Measurements from ENCODE around the gene METTL13.

The METTL13 gene

GRCh38 chr1:171781176-171781875 lies at the start of gene METTL13:
METTL13 (plus strand) TSS chr1:171781660; CDS start chr1:171781968, 308 bp downstream.
- peak; percentile 98 for DNase-seq (ENCODE audit: low spot score)

- no peak for DNase-seq (ENCODE audit: low spot score)
These were observed 45.3 kb upstream of the METTL13 start for GRCh38 chr1:171736196-171736595.

GRCh38 chr1:171738911-171739310 lies 42.5 kb upstream of the METTL13 start:
- DNase-seq (ENCODE audit: low spot score): no peak

- no peak for DNase-seq (ENCODE audit: low spot score)
These were observed 41.8 kb upstream of the METTL13 start for GRCh38 chr1:171739656-171740055.

GRCh38 chr1:171740356-171740863 lies 41.0 kb upstream of the METTL13 start:
- DNase-seq (ENCODE audit: low spot score): no peak

GRCh38 chr1:171740987-171741871 lies 40.2 kb upstream of the METTL13 start:
- DNase-seq (ENCODE audit: low spot score): peak; percentile 18

GRCh38 chr1:171741872-171742576 lies 39.4 kb upstream of the METTL13 start, which contains the start of gene VAMP4:
VAMP4 (minus strand) TSS chr1:171742065; CDS start chr1:171738414, 3,651 bp downstream.
- peak; percentile 90 for DNase-seq (ENCODE audit: low spot score)

GRCh38 chr1:171742577-171742922 lies 38.9 kb upstream of the METTL13 start:
- peak; percentile 45 for DNase-seq (ENCODE audit: low spot score)

- DNase-seq (ENCODE audit: low spot score): no peak
These were observed 38.2 kb upstream of the METTL13 start for GRCh38 chr1:171743081-171743870.

GRCh38 chr1:171744986-171745385 lies 36.5 kb upstream of the METTL13 start:
- no peak for DNase-seq (ENCODE audit: low spot score)

- no peak for DNase-seq (ENCODE audit: low spot score)
These were observed 32.8 kb upstream of the METTL13 start for GRCh38 chr1:171748651-171749050.

- DNase-seq (ENCODE audit: low spot score): no peak
These were observed 30.2 kb upstream of the METTL13 start for GRCh38 chr1:171751221-171751620.

GRCh38 chr1:171753182-171753581 lies 28.3 kb upstream of the METTL13 start:
- no peak for DNase-seq (ENCODE audit: low spot score)

- no peak for DNase-seq (ENCODE audit: low spot score)
These were observed 27.6 kb upstream of the METTL13 start for GRCh38 chr1:171753685-171754352.

- peak; percentile 14 for DNase-seq (ENCODE audit: low spot score)
These were observed 27.1 kb upstream of the METTL13 start for GRCh38 chr1:171754353-171754705.

- no peak for DNase-seq (ENCODE audit: low spot score)
These were observed 26.5 kb upstream of the METTL13 start for GRCh38 chr1:171754971-171755370.

GRCh38 chr1:171756856-171757255 lies 24.6 kb upstream of the METTL13 start:
- no peak for DNase-seq (ENCODE audit: low spot score)

GRCh38 chr1:171758011-171758410 lies 23.4 kb upstream of the METTL13 start:
- no peak for DNase-seq (ENCODE audit: low spot score)

- DNase-seq (ENCODE audit: low spot score): no peak
These were observed 19.3 kb upstream of the METTL13 start for GRCh38 chr1:171762143-171762563.

GRCh38 chr1:171763764-171764163 lies 17.7 kb upstream of the METTL13 start:
- DNase-seq (ENCODE audit: low spot score): no peak

- DNase-seq (ENCODE audit: low spot score): no peak
These were observed 12.3 kb upstream of the METTL13 start for GRCh38 chr1:171769171-171769570.
